Hepatocyte (in vitro differentiated cells): Measurements from ENCODE around the gene ZNF81. TPM values are rescaled to one million over a fixed set of nuclear protein-coding genes. Genes with fewer than 3 reads are reported as not detected.

ENCODE experiments used
- DNase-seq: peaks from one replicate; pipeline ENCODE4 v3.0.0-alpha.2; 2016; ENCODE audit warnings: low spot score
- H2AFZ ChIP-seq: fragments of 200-600 bp; sonication (generic); 2 replicates; pipeline ENCODE4 v1.6.0; 2016; ENCODE audit warnings: antibody characterized with exemption, mild to moderate bottlenecking
- H3K27ac ChIP-seq: fragments of 200-600 bp; sonication (generic); 2 replicates; pipeline ENCODE4 v1.5.1; 2016; ENCODE audit warnings: mild to moderate bottlenecking
- H3K27me3 ChIP-seq: fragments of 200-600 bp; sonication (generic); 2 replicates; pipeline ENCODE4 v1.6.1; 2016
- H3K36me3 ChIP-seq: fragments of 200-600 bp; sonication (generic); replicated peaks from 2 replicates; pipeline ENCODE4 v1.5.1; 2016; ENCODE audit warnings: low read depth; ENCODE audit not compliant: insufficient read depth
- H3K4me1 ChIP-seq: fragments of 200-600 bp; sonication (generic); 2 replicates; pipeline ENCODE4 v1.5.1; 2016; ENCODE audit warnings: mild to moderate bottlenecking, moderate library complexity; ENCODE audit not compliant: insufficient read depth
- H3K4me2 ChIP-seq: fragments of 200-600 bp; sonication (generic); 2 replicates; pipeline ENCODE4 v1.6.0; 2016
- H3K4me3 ChIP-seq: fragments of 200-600 bp; sonication (generic); 2 replicates; pipeline ENCODE4 v1.5.1; 2016; ENCODE audit warnings: mild to moderate bottlenecking
- H3K79me2 ChIP-seq: fragments of 200-600 bp; sonication (generic); 2 replicates; pipeline ENCODE4 v1.6.0; 2017; ENCODE audit warnings: mild to moderate bottlenecking
- H3K9me2 ChIP-seq: fragments of 200-600 bp; sonication (generic); replicated peaks from 2 replicates; pipeline ENCODE4 v1.6.0; 2017; ENCODE audit warnings: mild to moderate bottlenecking; ENCODE audit not compliant: insufficient read depth
- H3K9me3 ChIP-seq: fragments of 200-600 bp; sonication (generic); 2 replicates; pipeline ENCODE4 v1.5.1; 2016; ENCODE audit warnings: low read depth, mild to moderate bottlenecking
- H4K20me1 ChIP-seq: fragments of 200-600 bp; sonication (generic); 2 replicates; pipeline ENCODE4 v1.6.0; 2016; ENCODE audit warnings: mild to moderate bottlenecking; ENCODE audit not compliant: insufficient read depth, poor library complexity, severe bottlenecking
- EZH2 ChIP-seq: fragments of 200-600 bp; sonication (generic); IDR thresholded peaks from 2 replicates; pipeline ENCODE4 v1.6.1; 2016; ENCODE audit warnings: antibody characterized with exemption, mild to moderate bottlenecking, borderline replicate concordance
- EZH2phosphoT487 ChIP-seq: fragments of 200-600 bp; sonication (generic); IDR thresholded peaks from one replicate; pipeline ENCODE4 v1.6.1; 2018; ENCODE audit warnings: antibody characterized with exemption, mild to moderate bottlenecking, low read depth, moderate library complexity; ENCODE audit not compliant: unreplicated experiment, severe bottlenecking
- WGBS: methylation state at CpG from one replicate; pipeline ENCODE4 v1.1.6; 2016; ENCODE audit warnings: low lambda C conversion rate; ENCODE audit errors: missing lambda C conversion rate; 5-methylcytosine and 5-hydroxymethylcytosine counted together
- polyA plus RNA-seq: library from polyadenylated mRNA; unstranded; fragments of >200 nt; fragmentation: Nextera tagmentation; extraction: Ambion mirVana; gene quantifications from 2 replicates; pipeline ENCODE4 v1.2.1, GENCODE V29; 2016
- total RNA-seq: library from RNA; depleted of rRNA; stranded (reverse); fragments of >200 nt; gene quantifications from 2 replicates; pipeline ENCODE4 v1.2.3, GENCODE V29; 2014
- TF ChIP-seq, protein P1 (sequence below): fragments of 200-600 bp; sonication (generic); IDR thresholded peaks from 2 replicates; pipeline ENCODE4 v1.5.1; 2016; ENCODE audit warnings: antibody characterized with exemption, mild to moderate bottlenecking; ENCODE audit not compliant: poor library complexity

The ZNF81 gene
- total and polyA plus RNA-seq, 2 experiments from 2014 or later = 4.1 to 10.9 TPM

DNA sequence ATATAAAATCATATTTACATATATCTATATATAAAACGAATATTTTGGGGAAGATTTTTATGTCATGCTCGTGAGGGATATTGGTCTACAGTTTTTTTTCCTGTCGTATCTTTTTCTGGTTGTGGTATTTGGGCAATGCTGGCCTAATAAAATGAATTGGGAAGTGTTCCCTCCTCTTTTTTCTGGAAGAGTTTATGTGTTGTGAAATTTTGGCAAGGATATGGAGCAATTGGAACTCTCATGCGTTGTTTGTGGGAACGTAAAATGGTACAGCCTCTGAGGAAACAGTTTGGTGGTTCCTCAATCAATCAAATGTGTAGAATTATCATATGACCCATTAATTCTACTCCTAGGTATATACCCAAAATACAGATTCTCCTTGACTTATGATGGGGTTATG, 97.2 kb downstream of the ZNF81 start:
- H3K27me3 ChIP-seq = no peaks in the 10 kb centered on the region
- H3K79me2 ChIP-seq = no peaks in the 10 kb centered on the region
- H4K20me1 ChIP-seq = no peaks in the 10 kb centered on the region
- no peak overlapping the region for H3K4me3 ChIP-seq
- no peak overlapping the region for H3K27ac ChIP-seq
- H3K36me3 ChIP-seq = no peaks in the 10 kb centered on the region
- no peak overlapping the region for H3K4me2 ChIP-seq
- H2AFZ ChIP-seq = no peak overlapping the region
- no peaks in the 10 kb centered on the region for H3K9me2 ChIP-seq
- no peak for DNase-seq
- WGBS = 61% methylated on average over 5 of the region's 5 CpGs
- no peaks in the 10 kb centered on the region for H3K4me1 ChIP-seq
- TF ChIP-seq, protein P1, sequence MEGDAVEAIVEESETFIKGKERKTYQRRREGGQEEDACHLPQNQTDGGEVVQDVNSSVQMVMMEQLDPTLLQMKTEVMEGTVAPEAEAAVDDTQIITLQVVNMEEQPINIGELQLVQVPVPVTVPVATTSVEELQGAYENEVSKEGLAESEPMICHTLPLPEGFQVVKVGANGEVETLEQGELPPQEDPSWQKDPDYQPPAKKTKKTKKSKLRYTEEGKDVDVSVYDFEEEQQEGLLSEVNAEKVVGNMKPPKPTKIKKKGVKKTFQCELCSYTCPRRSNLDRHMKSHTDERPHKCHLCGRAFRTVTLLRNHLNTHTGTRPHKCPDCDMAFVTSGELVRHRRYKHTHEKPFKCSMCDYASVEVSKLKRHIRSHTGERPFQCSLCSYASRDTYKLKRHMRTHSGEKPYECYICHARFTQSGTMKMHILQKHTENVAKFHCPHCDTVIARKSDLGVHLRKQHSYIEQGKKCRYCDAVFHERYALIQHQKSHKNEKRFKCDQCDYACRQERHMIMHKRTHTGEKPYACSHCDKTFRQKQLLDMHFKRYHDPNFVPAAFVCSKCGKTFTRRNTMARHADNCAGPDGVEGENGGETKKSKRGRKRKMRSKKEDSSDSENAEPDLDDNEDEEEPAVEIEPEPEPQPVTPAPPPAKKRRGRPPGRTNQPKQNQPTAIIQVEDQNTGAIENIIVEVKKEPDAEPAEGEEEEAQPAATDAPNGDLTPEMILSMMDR = no peak
- TF ChIP-seq EZH2 (no peak), EZH2phosphoT487 (no peak)
- H3K9me3 ChIP-seq = peaks cover 7% of the 10 kb centered on the region

DNA sequence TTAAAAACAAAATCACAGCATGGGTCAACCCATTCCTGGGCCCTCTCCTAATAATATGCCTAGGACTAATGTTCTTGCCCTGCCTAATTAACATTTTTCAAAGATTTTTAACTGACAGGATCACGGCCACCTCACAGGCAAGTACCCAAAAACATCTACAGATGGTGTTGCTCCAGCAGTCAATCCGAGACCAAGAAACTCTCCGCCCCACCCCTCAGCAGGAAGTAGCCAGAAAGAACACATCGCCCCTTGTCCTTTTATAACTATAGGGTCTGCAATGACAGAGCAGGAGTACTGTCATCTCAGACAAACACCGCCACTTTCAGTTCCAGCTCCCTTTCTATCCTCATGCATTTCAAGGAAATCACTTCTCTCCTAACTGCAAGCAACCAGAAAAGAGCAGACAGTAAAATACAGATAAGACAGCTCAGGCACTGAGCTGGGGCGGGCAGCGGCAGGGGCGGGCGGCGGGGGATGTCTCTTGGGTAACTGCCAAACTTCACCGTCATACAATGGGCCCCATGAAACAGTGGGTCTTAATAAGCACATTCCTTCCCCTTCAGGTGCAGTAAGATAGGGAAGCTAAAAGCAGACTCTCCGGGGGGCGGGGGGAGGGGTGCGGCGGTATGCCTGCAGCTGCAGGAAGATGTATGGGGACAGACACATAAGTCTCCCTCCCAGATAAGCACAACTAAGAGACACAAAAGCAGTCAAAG, 99.7 kb downstream of the ZNF81 start:
- peak overlapping the region; percentile 5 for H3K4me3 ChIP-seq
- no peaks in the 10 kb centered on the region for H3K27me3 ChIP-seq
- peak overlapping the region; percentile 60 for H3K4me2 ChIP-seq
- no peaks in the 10 kb centered on the region for H4K20me1 ChIP-seq
- no peaks in the 10 kb centered on the region for H3K9me2 ChIP-seq
- peak overlapping the region; percentile 63 for H3K27ac ChIP-seq
- H3K79me2 ChIP-seq = no peaks in the 10 kb centered on the region
- TF ChIP-seq EZH2phosphoT487 = no peak
- no peak for TF ChIP-seq EZH2
- TF ChIP-seq, protein P1 = no peak
- H3K9me3 ChIP-seq = peaks cover 7% of the 10 kb centered on the region
- no peaks in the 10 kb centered on the region for H3K36me3 ChIP-seq
- no peak overlapping the region for H2AFZ ChIP-seq
- peak; percentile 35 for DNase-seq
- 60% methylated on average over 15 of the region's 15 CpGs for whole genome bisulfite sequencing
- no peaks in the 10 kb centered on the region for H3K4me1 ChIP-seq

DNA sequence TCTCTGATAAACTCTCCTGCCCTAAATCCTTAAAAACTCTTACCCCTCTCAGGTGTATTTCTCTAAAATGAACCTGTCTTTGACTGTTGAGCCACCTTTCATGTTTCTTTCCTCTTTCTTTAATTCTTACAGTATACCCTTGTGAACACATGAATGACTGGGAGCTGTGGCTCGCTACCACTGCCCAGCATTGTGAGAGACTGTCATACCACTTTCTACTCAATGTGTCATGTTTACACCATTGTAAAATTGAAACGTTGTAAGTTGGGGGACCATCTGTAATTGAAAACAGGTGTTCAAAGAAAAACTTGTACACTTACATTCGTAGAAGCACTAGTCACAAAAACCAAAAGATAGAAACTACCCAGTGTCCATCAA, 100.2 kb downstream of the ZNF81 start:
- Histone ChIP-seq H3K27me3 (no peaks in the 10 kb centered on the region), H4K20me1 (no peaks in the 10 kb centered on the region), H3K9me3 (peaks cover 7% of the 10 kb centered on the region), H3K4me2 (peak overlapping the region; percentile 60), H3K27ac (no peak overlapping the region), H3K9me2 (no peaks in the 10 kb centered on the region), H3K79me2 (no peaks in the 10 kb centered on the region), H3K4me3 (peak overlapping the region; percentile 5), H3K36me3 (no peaks in the 10 kb centered on the region), H2AFZ (no peak overlapping the region), H3K4me1 (no peaks in the 10 kb centered on the region)
- WGBS = 52% methylated on average over 3 of the region's 3 CpGs
- TF ChIP-seq EZH2phosphoT487 = no peak
- TF ChIP-seq EZH2 = no peak
- TF ChIP-seq, protein P1 = no peak
- no peak for DNase-seq
